Subcutaneous adipose tissue (tissue), 4 donors: ENCODE measurements around the gene SND1. TPM values are rescaled to one million over a fixed set of nuclear protein-coding genes. Genes with fewer than 3 reads are reported as not detected.

Source experiments
- total RNA-seq, 4 donors: library from RNA; depleted of rRNA; stranded (reverse); fragments of >200 nt; gene quantifications; one replicate each; pipeline ENCODE4 v1.1.0, GENCODE V29; 2016
- TF ChIP-seq, protein P1 (sequence below): fragments of 450-650 bp; IDR thresholded peaks from one replicate; pipeline ENCODE4 v1.5.1; 2016; ENCODE audit warnings: low read depth, mild to moderate bottlenecking, control low read depth, antibody characterized with exemption, moderate library complexity

Gene SND1
- total RNA-seq, 4 donors from 2014 or later = 73.9 to 98.3 (median 88.9) TPM

- TF ChIP-seq, protein P1, sequence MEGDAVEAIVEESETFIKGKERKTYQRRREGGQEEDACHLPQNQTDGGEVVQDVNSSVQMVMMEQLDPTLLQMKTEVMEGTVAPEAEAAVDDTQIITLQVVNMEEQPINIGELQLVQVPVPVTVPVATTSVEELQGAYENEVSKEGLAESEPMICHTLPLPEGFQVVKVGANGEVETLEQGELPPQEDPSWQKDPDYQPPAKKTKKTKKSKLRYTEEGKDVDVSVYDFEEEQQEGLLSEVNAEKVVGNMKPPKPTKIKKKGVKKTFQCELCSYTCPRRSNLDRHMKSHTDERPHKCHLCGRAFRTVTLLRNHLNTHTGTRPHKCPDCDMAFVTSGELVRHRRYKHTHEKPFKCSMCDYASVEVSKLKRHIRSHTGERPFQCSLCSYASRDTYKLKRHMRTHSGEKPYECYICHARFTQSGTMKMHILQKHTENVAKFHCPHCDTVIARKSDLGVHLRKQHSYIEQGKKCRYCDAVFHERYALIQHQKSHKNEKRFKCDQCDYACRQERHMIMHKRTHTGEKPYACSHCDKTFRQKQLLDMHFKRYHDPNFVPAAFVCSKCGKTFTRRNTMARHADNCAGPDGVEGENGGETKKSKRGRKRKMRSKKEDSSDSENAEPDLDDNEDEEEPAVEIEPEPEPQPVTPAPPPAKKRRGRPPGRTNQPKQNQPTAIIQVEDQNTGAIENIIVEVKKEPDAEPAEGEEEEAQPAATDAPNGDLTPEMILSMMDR = no peak
Observed at GRCh38 chr7:127635659-127636285, 16.2 kb upstream of the SND1 start.

- TF ChIP-seq, protein P1 = no peak
Observed at GRCh38 chr7:127638197-127638596, 13.8 kb upstream of the SND1 start.

GRCh38 chr7:127644484-127644883 lies 7.5 kb upstream of the SND1 start:
- TF ChIP-seq, protein P1 = no peak

DNA sequence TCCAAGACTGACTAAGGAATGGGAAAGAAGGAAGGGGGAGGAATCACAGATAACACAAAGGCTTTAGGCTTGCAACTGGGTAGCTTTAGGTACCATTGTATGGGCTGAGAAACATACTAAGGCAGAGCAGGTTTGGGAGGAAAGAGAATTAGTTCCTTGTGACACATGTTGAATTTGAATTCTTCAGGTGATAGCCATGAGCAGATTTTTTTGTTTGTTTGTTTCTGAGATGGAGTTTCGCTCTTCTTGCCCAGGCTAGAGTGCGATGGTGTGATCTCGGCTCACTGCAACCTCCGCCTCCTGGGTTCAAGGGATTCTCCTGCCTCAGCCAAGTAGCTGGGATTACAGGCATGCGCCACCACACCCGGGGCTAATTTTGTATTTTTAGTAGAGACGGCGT lies 4.4 kb upstream of the SND1 start:
- TF ChIP-seq, protein P1 = no peak

- TF ChIP-seq, protein P1 = no peak
Observed at GRCh38 chr7:127648986-127649385, 3.0 kb upstream of the SND1 start.

DNA sequence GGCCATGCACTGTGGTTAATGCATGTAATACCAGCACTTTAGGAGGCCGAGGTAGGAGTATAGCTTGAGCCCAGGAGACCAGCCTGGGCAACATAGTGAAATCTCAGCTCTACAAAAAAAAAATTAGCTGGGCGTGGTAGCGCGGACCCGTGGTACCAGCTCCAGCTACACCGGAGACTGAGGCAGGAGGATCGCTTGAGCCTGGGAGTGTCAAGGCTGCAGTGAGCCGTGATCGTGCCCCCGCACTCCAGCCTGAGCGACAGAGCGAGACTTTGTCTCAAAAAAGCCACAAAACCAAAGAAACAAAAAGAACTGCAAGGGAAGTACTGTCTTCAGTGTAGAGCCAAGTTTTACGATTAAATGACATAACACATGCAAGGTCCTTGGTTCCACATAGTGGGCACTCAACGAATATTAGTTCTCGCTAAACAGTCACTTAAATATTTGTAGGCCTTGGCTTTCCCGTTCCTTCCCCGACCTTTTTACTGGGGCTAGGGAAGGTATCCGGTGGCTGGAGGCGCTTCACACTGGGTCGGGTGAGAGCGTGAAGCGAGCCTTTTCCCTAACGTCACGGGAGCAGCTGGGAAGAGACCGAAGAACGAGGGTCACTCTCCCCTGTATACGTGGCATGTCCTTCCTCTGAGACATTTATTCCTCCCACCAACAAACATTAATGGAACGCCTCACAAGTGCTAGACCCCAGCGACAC lies 993 bp upstream of the SND1 start:
- TF ChIP-seq, protein P1 = no peak

- TF ChIP-seq, protein P1 = no peak
Observed at GRCh38 chr7:127652333-127653248, 597 bp downstream of the SND1 start.
